HepG2 (cell line): ENCODE data around the gene LMNA. TPM values are rescaled to one million over a fixed set of nuclear protein-coding genes. Genes with fewer than 3 reads are reported as not detected.

Experiments
- FOXP4 ChIP-seq: sonication (generic); formaldehyde crosslinking; IDR thresholded peaks from 2 replicates; pipeline ENCODE4 v1.4.0; 2020; ENCODE audit warnings: missing genetic modification reagents
- HIC2 ChIP-seq: sonication (generic); formaldehyde crosslinking; IDR thresholded peaks from 2 replicates; pipeline ENCODE4 v1.9.0; 2022; ENCODE audit warnings: low read depth, missing genetic modification reagents
- KMT2B ChIP-seq: IDR thresholded peaks from 2 replicates; pipeline ENCODE4 v1.6.1; 2016; ENCODE audit warnings: missing genetic modification reagents, missing compliant biosample characterization
- NR2F6 ChIP-seq, 2 experiments: IDR thresholded peaks; 2 replicates each; pipeline ENCODE4 v1.6.1; 2016; ENCODE audit warnings: antibody characterized with exemption in 1 of 2, mild to moderate bottlenecking in 1 of 2
- NR3C1 ChIP-seq: sonication (generic); formaldehyde crosslinking; IDR thresholded peaks from 2 replicates; pipeline ENCODE4 v1.4.0; 2020; ENCODE audit warnings: missing genetic modification reagents
- RERE ChIP-seq: IDR thresholded peaks from 2 replicates; pipeline ENCODE4 v1.6.1; 2016; ENCODE audit warnings: low read depth, missing genetic modification reagents, missing compliant biosample characterization
- SIN3B ChIP-seq: fragments of 150-350 bp; IDR thresholded peaks from 2 replicates; pipeline ENCODE4 v1.6.1; 2014; ENCODE audit warnings: low read length
- ZFP36L1 ChIP-seq: sonication (generic); formaldehyde crosslinking; IDR thresholded peaks from 2 replicates; pipeline ENCODE4 v1.8.0; 2022; ENCODE audit warnings: mild to moderate bottlenecking, missing genetic modification reagents, moderate library complexity
- ZNF20 ChIP-seq: sonication (generic); formaldehyde crosslinking; IDR thresholded peaks from 2 replicates; pipeline ENCODE4 v1.4.0; 2020; ENCODE audit warnings: mild to moderate bottlenecking, moderate library complexity, missing genetic modification reagents
- ZNF280D ChIP-seq: sonication (generic); formaldehyde crosslinking; IDR thresholded peaks from 2 replicates; pipeline ENCODE4 v1.5.1; 2020; ENCODE audit warnings: mild to moderate bottlenecking, missing genetic modification reagents
- ZNF691 ChIP-seq: sonication (generic); formaldehyde crosslinking; IDR thresholded peaks from 2 replicates; pipeline ENCODE4 v1.4.0; 2020; ENCODE audit warnings: missing genetic modification reagents, low read depth, mild to moderate bottlenecking, borderline replicate concordance
- ZNF839 ChIP-seq: sonication (generic); formaldehyde crosslinking; IDR thresholded peaks from 2 replicates; pipeline ENCODE4 v1.4.0; 2020; ENCODE audit warnings: missing genetic modification reagents, mild to moderate bottlenecking, borderline replicate concordance
- ZSCAN25 ChIP-seq: sonication (generic); formaldehyde crosslinking; IDR thresholded peaks from 2 replicates; pipeline ENCODE4 v1.8.0; 2022; ENCODE audit warnings: mild to moderate bottlenecking, missing genetic modification reagents
- polyA plus RNA-seq, 8 experiments: library from polyadenylated mRNA; depleted of rRNA in 3 of 8; stranded (reverse) in 7 of 8; unstranded in 1 of 8; fragments of >200 nt; fragmentation: Illumina TruSeq in 4 of 8; extraction: Trizol in 4 of 8; gene quantifications; 2 replicates each; pipeline versions ENCODE4 v1.2.1 to v1.2.3, GENCODE V29; 2011 to 2016; ENCODE audit warnings: low read depth in 4 of 8, missing spikeins in 1 of 8, mixed read lengths in 1 of 8; ENCODE audit not compliant: insufficient read depth in 1 of 8
- total RNA-seq, 5 experiments: library from RNA; depleted of rRNA; stranded (reverse); fragments of >200 nt; fragmentation: Illumina TruSeq; extraction: Trizol; gene quantifications; 2 replicates each; pipeline ENCODE4 v1.2.3, GENCODE V29; 2016; ENCODE audit warnings: low read depth in 1 of 5

LMNA gene
- total and polyA plus RNA-seq, 2 of the 13 experiments (the other 11 are each of a cell fraction or from before 2014, with no cell fraction given), result 107 to 225 TPM

GRCh38 chr1:156129687-156130577, 15.4 kb downstream of the LMNA start (continued):
- TF ChIP-seq KMT2B (no peak; the same call in 1 of the 2 replicates), ZNF691 (CRISPR knock-in tag) (peak; percentile 56; the same call in 1 of the 2 replicates), SIN3B (no peak), NR3C1 (CRISPR knock-in tag) (no peak), ZSCAN25 (CRISPR knock-in tag) (peak; percentile 88), NR2F6 (IDR thresholded peaks at IDR 0.05) (peak; percentile 88), NR2F6 (CRISPR knock-in tag; IDR thresholded peaks at IDR 0.05) (peak; percentile 93), ZFP36L1 (CRISPR knock-in tag) (peak; percentile 48; the same call in 1 of the 2 replicates), ZNF839 (CRISPR knock-in tag) (no peak), HIC2 (peak; percentile 68; the same call in 1 of the 2 replicates), RERE (CRISPR knock-in tag) (peak; percentile 30; the same call in 1 of the 2 replicates), ZNF280D (CRISPR knock-in tag) (peak; percentile 87), ZNF20 (CRISPR knock-in tag) (no peak), FOXP4 (CRISPR knock-in tag) (peak; percentile 78)
